CD4-positive, alpha-beta memory T cell (primary cell): ENCODE data around the gene MRPL10. TPM values are rescaled to one million over a fixed set of nuclear protein-coding genes. Genes with fewer than 3 reads are reported as not detected.

ENCODE experiments used
- CTCF ChIA-PET: fragments of 350-600 bp; sonication (Branson Sonifier 250); formaldehyde crosslinking; loops from one replicate; lab custom pipeline; 2021; ENCODE audit warnings: inconsistent platforms; ENCODE audit not compliant: partially characterized antibody; lab: Charles Lee
- POLR2A ChIA-PET: fragments of 350-600 bp; sonication (Branson Sonifier 250); formaldehyde crosslinking; loops from one replicate; lab custom pipeline; 2021; ENCODE audit not compliant: partially characterized antibody; lab: Charles Lee
- DNase-seq, 5 donors: peaks; one replicate each; pipeline versions ENCODE4 v3.0.0 to v3.0.0-alpha.2; 2020 to 2022; ENCODE audit warnings: mixed read lengths in 1 of 5
- H3K27ac ChIP-seq: one replicate; pipeline ENCODE4 v1.7.0; 2013; ENCODE audit warnings: low read depth, low read length
- H3K27me3 ChIP-seq: 2 replicates; pipeline ENCODE4 v1.7.0; 2013; ENCODE audit warnings: mild to moderate bottlenecking, low read length, moderate library complexity; ENCODE audit not compliant: insufficient read depth
- H3K36me3 ChIP-seq: 2 replicates; pipeline ENCODE4 v1.7.0; 2013; ENCODE audit warnings: mild to moderate bottlenecking, low read length, moderate library complexity; ENCODE audit not compliant: insufficient read depth
- H3K4me1 ChIP-seq: 2 replicates; pipeline ENCODE4 v1.7.0; 2013; ENCODE audit warnings: mild to moderate bottlenecking, low read length, moderate library complexity; ENCODE audit not compliant: insufficient read depth
- H3K4me3 ChIP-seq, 2 donors: one replicate each; pipeline ENCODE4 v1.7.0; 2013; ENCODE audit warnings: low read length in 2 of 2, mild to moderate bottlenecking in 1 of 2
- H3K9me3 ChIP-seq, 2 donors: one replicate each; pipeline ENCODE4 v1.7.0; 2013; ENCODE audit warnings: low read length in 2 of 2, control low read depth in 1 of 2; ENCODE audit not compliant: control insufficient read depth in 1 of 2
- H3K27ac Mint-ChIP-seq, 7 donors: one replicate each; pipeline ENCODE4 v1.8.0; 2020 to 2021; ENCODE audit warnings: mixed read lengths in 7 of 7, mild to moderate bottlenecking in 6 of 7, inconsistent platforms in 3 of 7, moderate library complexity in 3 of 7
- H3K27me3 Mint-ChIP-seq, 2 donors: one replicate each; pipeline ENCODE4 v1.8.0; 2020 to 2021; ENCODE audit warnings: mixed read lengths in 2 of 2
- H3K36me3 Mint-ChIP-seq, 2 donors: one replicate each; pipeline ENCODE4 v1.8.0; 2020 to 2021; ENCODE audit warnings: mixed read lengths in 2 of 2, inconsistent platforms in 1 of 2, mild to moderate bottlenecking in 1 of 2
- H3K4me1 Mint-ChIP-seq, 4 donors: one replicate each; pipeline ENCODE4 v1.8.0; 2020 to 2021; ENCODE audit warnings: mixed read lengths in 4 of 4, mild to moderate bottlenecking in 1 of 4
- H3K4me3 Mint-ChIP-seq, 8 donors: one replicate each; pipeline ENCODE4 v1.8.0; 2020 to 2021; ENCODE audit warnings: mixed read lengths in 8 of 8, mild to moderate bottlenecking in 7 of 8, moderate library complexity in 6 of 8, inconsistent platforms in 3 of 8
- H3K9me3 Mint-ChIP-seq, 8 donors: one replicate each; pipeline ENCODE4 v1.8.0; 2020 to 2021; ENCODE audit warnings: mixed read lengths in 8 of 8, mild to moderate bottlenecking in 5 of 8, inconsistent platforms in 3 of 8, moderate library complexity in 1 of 8
- intact Hi-C: fragments of 100-400 bp; cut with micrococcal nuclease; formaldehyde crosslinking; loops from one replicate; pipeline ENCODE4 v1.15.1; 2023
- polyA plus RNA-seq, 2 donors: library from polyadenylated mRNA; unstranded; fragments of 300-500 nt; fragmentation: Illumina TruSeq; gene quantifications; one replicate each; pipeline ENCODE4 v1.2.3, GENCODE V29; 2021
- total RNA-seq, 2 experiments: library from RNA; stranded (reverse); gene quantifications; one replicate each; pipeline ENCODE4 v1.2.3, GENCODE V29; 2021

MRPL10 gene
- total and polyA plus RNA-seq, 4 experiments from 2014 or later: 39.6 to 69.6 (median 43.6) TPM

- H3K4me1 ChIP-seq: peaks cover 25% of the 10 kb centered on the region
- peaks cover 51% of the 10 kb centered on the region for H3K36me3 ChIP-seq
- H3K27me3 Mint-ChIP-seq: no peaks in the 10 kb centered on the region
- H3K27me3 ChIP-seq: no peaks in the 10 kb centered on the region
- ChIA-PET POLR2A (interaction anchor here (0.7 to 3.4 kb wide), 11 partner anchors 9 to 172 kb away, joined by 3 to 57 read pairs (median 5); partner anchors contain the start of genes KPNB1, LRRC46, MRPL10 and PNPO), CTCF (interaction anchor here (0.7 to 3.4 kb wide), 4 partner anchors 9 to 74 kb away, joined by 3 to 22 read pairs (median 5); partner anchors contain the start of genes LRRC46, MRPL10, SCRN2 and SP2)
- intact Hi-C loops: loop anchor here (1.0 to 10.0 kb wide), 2 partner anchors 10 to 757 kb away; partner anchors contain the start of genes LRRC46 and MRPL10
- peak within 1 kb of the TSS; percentile 94 to 99 (median 97) for H3K4me3 Mint-ChIP-seq
- peaks cover 27 to 61% of the 10 kb centered on the region in 2 donors for H3K36me3 Mint-ChIP-seq
- peak within 1 kb of the TSS; percentile 86 to 98 (median 96) for H3K27ac Mint-ChIP-seq
- H3K4me3 ChIP-seq: peak within 1 kb of the TSS; percentile 90 to 93
- peak within 1 kb of the TSS; percentile 69 for H3K27ac ChIP-seq
- peaks cover 12 to 26% (median 21%) of the 10 kb centered on the region in 4 donors for H3K4me1 Mint-ChIP-seq
- H3K9me3 ChIP-seq: no peaks in the 10 kb centered on the region
- DNase-seq: peak; percentile 72 to 88 (median 76)
- peaks cover 0 to 3% (median 0%) of the 10 kb centered on the region in 8 donors for H3K9me3 Mint-ChIP-seq
Observed at GRCh38 chr17:47821424-47822391, 9.6 kb downstream of the MRPL10 start, which contains the start of gene OSBPL7. TSS of gene OSBPL7 (minus strand) at chr17:47821794. CDS start at chr17:47820278, 1,516 bp downstream.

GRCh38 chr17:47821031-47821423, 10.3 kb downstream of the MRPL10 start:
- Mint-ChIP-seq H3K9me3 (peaks cover 0 to 3% (median 0%) of the 10 kb centered on the region in 8 donors), H3K4me3 (peak overlapping the region; percentile 94 to 99 (median 97)), H3K27ac (peak overlapping the region; percentile 77 to 98 (median 96)), H3K4me1 (peaks cover 12 to 26% (median 21%) of the 10 kb centered on the region in 4 donors), H3K36me3 (peaks cover 20 to 61% of the 10 kb centered on the region in 2 donors), H3K27me3 (no peaks in the 10 kb centered on the region)
- no peaks in the 10 kb centered on the region for H3K27me3 ChIP-seq
- ChIA-PET CTCF (interaction anchor here (0.7 to 3.4 kb wide), 4 partner anchors 10 to 75 kb away, joined by 3 to 22 read pairs (median 5); partner anchors contain the start of genes LRRC46, MRPL10, SCRN2 and SP2), POLR2A (interaction anchor here (0.8 to 3.4 kb wide), 8 partner anchors 10 to 172 kb away, joined by 3 to 57 read pairs (median 10); partner anchors contain the start of genes KPNB1, LRRC46, MRPL10 and SCRN2)
- intact Hi-C loops: loop anchor here (1.0 to 10.0 kb wide), 2 partner anchors 10 to 756 kb away; partner anchors contain the start of genes LRRC46 and MRPL10
- H3K4me3 ChIP-seq: peak overlapping the region; percentile 90 to 93
- peaks cover 51% of the 10 kb centered on the region for H3K36me3 ChIP-seq
- H3K27ac ChIP-seq: peak overlapping the region; percentile 69
- no peak for DNase-seq
- no peaks in the 10 kb centered on the region for H3K9me3 ChIP-seq
- H3K4me1 ChIP-seq: peaks cover 25% of the 10 kb centered on the region

GRCh38 chr17:47820033-47820789, 11.1 kb downstream of the MRPL10 start:
- Histone ChIP-seq H3K9me3 (no peaks in the 10 kb centered on the region), H3K4me3 (peak overlapping the region; percentile 90 to 93), H3K36me3 (peaks cover 55% of the 10 kb centered on the region), H3K27me3 (no peaks in the 10 kb centered on the region), H3K27ac (peak overlapping the region; percentile 69), H3K4me1 (peaks cover 25% of the 10 kb centered on the region)
- Mint-ChIP-seq H3K27me3 (no peaks in the 10 kb centered on the region), H3K4me1 (peaks cover 12 to 26% (median 20%) of the 10 kb centered on the region in 4 donors), H3K4me3 (peak overlapping the region; percentile 94 to 99 (median 97)), H3K36me3 (peaks cover 20 to 64% of the 10 kb centered on the region in 2 donors), H3K9me3 (peaks cover 0 to 3% (median 0%) of the 10 kb centered on the region in 8 donors), H3K27ac (peak overlapping the region in 6 of 7 donors; percentile 77 to 98 (median 96))
- intact Hi-C loops: loop anchor here (10.0 kb wide), 1 partner anchor 755 kb away; no protein-coding TSS in a partner anchor
- ChIA-PET POLR2A (interaction anchor here (3.4 kb wide), 1 partner anchor 11 kb away, joined by 57 read pairs; the partner anchor contains the start of genes LRRC46 and MRPL10), CTCF (interaction anchor here (3.4 kb wide), 1 partner anchor 22 kb away, joined by 22 read pairs; the partner anchor contains the start of gene SCRN2)
- DNase-seq: no peak

GRCh38 chr17:47819475-47819874, 11.9 kb downstream of the MRPL10 start:
- DNase-seq: no peak
- Mint-ChIP-seq H3K4me1 (peaks cover 12 to 26% (median 20%) of the 10 kb centered on the region in 4 donors), H3K27me3 (no peaks in the 10 kb centered on the region), H3K36me3 (peaks cover 19 to 68% of the 10 kb centered on the region in 2 donors), H3K27ac (peak overlapping the region in 5 of 7 donors; percentile 8 to 52 (median 12)), H3K4me3 (peak overlapping the region in 3 of 8 donors; percentile 5 to 35 (median 12)), H3K9me3 (peaks cover 0 to 3% (median 0%) of the 10 kb centered on the region in 8 donors)
- Histone ChIP-seq H3K4me3 (no peak overlapping the region), H3K4me1 (peaks cover 25% of the 10 kb centered on the region), H3K27me3 (no peaks in the 10 kb centered on the region), H3K9me3 (no peaks in the 10 kb centered on the region), H3K36me3 (peaks cover 61% of the 10 kb centered on the region), H3K27ac (no peak overlapping the region)
- ChIA-PET CTCF (no interaction called here), POLR2A (no interaction called here)
- intact Hi-C loops: no loop called here

- Histone ChIP-seq H3K27me3 (no peaks in the 10 kb centered on the region), H3K4me1 (peaks cover 25% of the 10 kb centered on the region), H3K36me3 (peaks cover 57% of the 10 kb centered on the region), H3K27ac (no peak overlapping the region), H3K9me3 (no peaks in the 10 kb centered on the region), H3K4me3 (no peak overlapping the region)
- Mint-ChIP-seq H3K27me3 (no peaks in the 10 kb centered on the region), H3K27ac (peak overlapping the region in 2 of 7 donors; percentile 4 to 29), H3K4me3 (peak overlapping the region in 1 of 8 donors; percentile 21), H3K4me1 (peaks cover 12 to 26% (median 20%) of the 10 kb centered on the region in 4 donors), H3K36me3 (peaks cover 16 to 62% of the 10 kb centered on the region in 2 donors), H3K9me3 (no peaks in the 10 kb centered on the region)
- POLR2A ChIA-PET: no interaction called here
- intact Hi-C loops: no loop called here
- no peak for DNase-seq
- CTCF ChIA-PET: no interaction called here
Observed at GRCh38 chr17:47818002-47818695, 13.2 kb downstream of the MRPL10 start.

GRCh38 chr17:47816947-47817346, 14.4 kb downstream of the MRPL10 start:
- ChIA-PET CTCF (no interaction called here), POLR2A (interaction anchor here (1.0 kb wide), 1 partner anchor 13 kb away, joined by 3 read pairs; no protein-coding TSS in a partner anchor)
- Mint-ChIP-seq H3K36me3 (peaks cover 26 to 69% of the 10 kb centered on the region in 2 donors), H3K4me3 (peak overlapping the region in 1 of 8 donors; percentile 26), H3K9me3 (no peaks in the 10 kb centered on the region), H3K27ac (no peak overlapping the region), H3K4me1 (peaks cover 11 to 18% (median 15%) of the 10 kb centered on the region in 4 donors), H3K27me3 (no peaks in the 10 kb centered on the region)
- Histone ChIP-seq H3K4me3 (no peak overlapping the region), H3K4me1 (peaks cover 16% of the 10 kb centered on the region), H3K27ac (no peak overlapping the region), H3K27me3 (no peaks in the 10 kb centered on the region), H3K9me3 (no peaks in the 10 kb centered on the region), H3K36me3 (peaks cover 69% of the 10 kb centered on the region)
- intact Hi-C loops: no loop called here
- no peak for DNase-seq
